ENCODE results near the gene FPR3.

- TF ChIP-seq CTCF (IDR thresholded peaks at IDR 0.05), result no peak
- no peak for TF ChIP-seq EZH2 (IDR thresholded peaks at IDR 0.05)
Observed at GRCh38 chr19:51779703-51780102, 15.3 kb upstream of the FPR3 start.
